Measurements from ENCODE around the gene EPSTI1.
A peak's percentile ranks its signal among the peaks of the same experiment; 100 is the strongest.
"Not testable (repeated sequence)": the region's sequence is repeated elsewhere in the genome, so short reads cannot be mapped to it uniquely, and the experiment has no call there.

The EPSTI1 gene

DNA sequence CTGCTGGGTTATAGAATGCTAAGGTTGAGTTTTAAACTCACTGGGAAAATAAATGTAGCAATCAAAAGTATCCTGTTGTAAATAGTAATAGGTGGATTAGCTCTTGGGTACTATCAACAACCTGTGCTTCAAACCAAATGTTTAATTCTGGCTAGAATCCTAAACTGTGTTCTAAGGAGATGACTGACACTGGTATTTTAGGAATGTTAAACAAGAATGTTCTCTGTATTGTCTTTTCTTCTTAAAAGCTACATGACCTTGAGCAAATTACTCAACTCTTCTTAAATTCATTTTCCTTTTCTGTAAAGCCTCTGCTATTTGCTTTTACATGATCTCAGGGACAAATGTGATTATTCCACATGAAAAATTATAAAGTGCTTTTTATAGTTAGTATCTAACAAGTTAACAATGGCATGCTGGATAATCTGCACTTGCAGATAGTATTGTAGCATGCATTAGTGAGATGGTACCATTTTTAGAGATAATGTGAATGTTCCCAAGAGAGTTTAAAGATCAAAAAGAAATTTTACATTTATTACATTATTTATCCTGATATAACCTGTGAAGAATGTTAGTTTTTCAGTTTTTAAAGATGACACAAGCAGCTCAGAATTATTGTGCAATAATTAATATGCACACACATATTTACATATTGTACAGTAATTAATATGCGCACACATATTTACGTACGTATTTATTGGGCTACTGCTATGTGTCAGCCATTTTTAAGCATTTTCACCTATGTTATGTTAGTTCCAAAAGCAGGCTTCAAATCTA is 13.6 kb upstream of the EPSTI1 start:
- DNase-seq: no peak

DNA sequence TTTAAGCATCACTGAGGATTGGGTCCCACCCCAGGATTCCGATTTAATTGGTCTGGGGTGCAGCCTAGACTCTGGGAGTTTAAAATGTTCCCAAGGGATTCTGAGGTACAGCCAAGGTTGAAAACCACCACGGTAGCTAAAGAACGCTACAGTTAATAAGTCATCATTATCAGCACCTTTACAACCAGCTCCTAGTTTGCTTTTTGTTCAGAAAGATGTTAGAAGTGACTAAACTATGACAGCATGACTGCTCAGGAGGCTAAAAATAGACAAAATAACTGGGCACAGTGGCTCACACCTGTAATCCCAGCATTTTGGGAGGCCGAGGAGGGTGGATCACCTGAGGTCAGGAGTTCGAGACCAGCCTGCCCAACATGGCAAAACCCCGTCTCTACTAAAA is 11.7 kb upstream of the EPSTI1 start:
- no peak for DNase-seq

DNA sequence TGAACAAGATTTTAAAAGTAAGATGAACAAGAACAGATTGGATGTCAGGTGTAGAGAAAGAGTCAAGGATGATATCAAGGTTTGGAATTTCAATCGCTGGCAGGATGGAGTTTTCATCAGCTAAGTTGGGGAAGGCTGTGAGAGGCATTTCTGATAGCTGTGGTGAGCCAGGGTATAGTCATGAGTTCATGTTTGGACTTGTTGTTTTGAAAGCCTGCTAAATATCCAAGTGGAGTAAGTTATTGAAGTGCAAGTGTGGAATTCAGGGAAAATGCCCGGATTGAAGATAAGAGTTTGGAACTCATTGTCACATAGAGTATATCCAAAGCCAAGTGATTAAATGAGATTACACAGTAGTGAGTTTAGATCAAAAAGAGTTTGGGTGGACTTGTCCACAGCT is 11.0 kb upstream of the EPSTI1 start:
- DNase-seq: no peak

DNA sequence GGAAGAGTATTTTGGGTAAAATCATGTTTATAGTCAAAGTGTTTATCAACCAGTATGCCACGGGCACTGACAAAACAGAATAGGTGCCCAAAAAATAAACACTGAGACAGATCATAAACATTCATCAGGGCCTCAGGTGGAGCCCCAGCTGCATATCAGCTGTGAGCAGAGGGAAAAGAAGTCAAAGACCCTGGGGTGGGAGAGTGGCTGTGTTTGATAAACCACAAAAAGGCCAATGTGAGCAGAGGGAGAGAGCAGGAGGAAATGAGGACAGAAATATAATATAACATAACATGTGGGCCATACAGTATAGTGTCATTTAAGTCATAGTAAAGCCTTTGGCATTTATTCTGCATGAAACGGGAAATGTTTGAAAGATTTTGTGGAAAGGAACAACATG is 10.0 kb upstream of the EPSTI1 start:
- no peak for DNase-seq

DNA sequence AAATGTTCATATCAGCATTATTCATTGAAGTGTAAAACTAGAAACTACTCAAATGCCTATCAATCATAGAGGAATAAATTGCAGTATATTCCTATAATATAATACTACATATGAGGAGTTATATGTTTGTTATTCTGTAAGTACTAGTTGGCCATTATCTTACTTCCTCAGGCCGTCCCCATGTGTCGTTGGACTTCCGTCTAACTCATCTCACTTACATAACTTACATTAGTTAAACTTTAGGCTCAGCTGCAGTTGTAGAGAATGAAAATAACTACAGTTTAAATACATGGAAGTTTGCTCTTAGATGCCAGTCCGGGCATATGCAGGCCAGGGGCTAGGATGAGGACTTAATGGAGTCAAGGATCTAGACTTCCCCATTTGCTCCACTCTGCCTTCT is 8.6 kb upstream of the EPSTI1 start:
- DNase-seq: no peak

DNA sequence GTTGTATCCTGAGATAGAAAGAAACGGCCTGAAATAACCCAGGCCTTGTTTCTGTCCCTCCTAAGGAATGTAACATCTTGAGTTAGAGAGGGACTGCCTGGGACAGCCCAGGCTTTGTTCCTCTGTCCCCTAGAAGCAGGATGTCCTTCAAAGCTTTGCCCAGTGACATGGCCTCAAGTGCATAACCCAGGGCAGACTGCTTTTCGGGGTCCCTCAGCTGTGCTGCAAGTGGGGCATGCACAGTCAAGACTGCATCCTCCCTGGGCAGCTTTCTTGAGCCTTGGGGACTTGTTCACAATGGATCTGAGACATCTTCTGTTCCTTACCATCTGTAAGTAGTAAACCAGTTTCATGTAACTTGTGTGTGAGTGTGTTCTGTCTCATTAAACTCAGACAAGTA is 7.5 kb upstream of the EPSTI1 start:
- no peak for DNase-seq

DNA sequence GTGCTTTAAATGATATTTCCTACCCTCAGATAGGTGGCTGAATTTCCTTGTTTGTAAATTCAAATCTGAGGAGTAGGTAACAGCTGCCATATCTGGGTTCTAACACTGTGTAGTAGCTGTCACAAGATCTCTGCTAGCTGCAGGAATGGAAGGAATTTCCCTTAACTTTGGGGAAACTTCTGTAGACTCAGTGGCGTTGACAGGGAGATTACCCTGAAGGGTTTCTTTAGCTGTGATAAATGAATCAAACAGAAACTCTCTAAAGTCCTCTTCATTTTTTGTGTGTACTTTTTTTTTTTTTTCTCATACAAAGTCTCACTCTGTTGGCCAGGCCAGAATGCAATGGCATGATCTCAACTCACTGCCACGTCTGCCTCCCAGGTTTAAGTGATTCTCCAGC is 5.3 kb upstream of the EPSTI1 start:
- no peak for DNase-seq

DNA sequence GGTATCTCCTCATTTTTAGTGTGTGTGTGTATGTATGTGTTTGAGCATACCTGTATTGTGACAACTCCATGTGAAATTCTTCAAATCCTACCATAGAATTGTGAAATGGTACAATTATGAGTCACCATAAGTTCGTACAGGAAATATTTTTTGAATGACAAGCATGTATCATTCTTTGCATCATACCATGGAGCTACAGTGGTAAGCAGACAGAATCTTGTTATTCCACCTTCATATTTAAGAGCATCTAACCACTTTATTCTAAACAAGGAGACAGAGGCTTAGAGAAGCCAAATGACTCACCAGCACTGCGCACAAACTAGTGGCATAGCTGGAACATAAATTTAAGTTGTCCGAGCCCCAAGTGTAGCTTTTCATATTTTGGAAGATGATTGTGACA is 4.5 kb upstream of the EPSTI1 start:
- DNase-seq: no peak

DNA sequence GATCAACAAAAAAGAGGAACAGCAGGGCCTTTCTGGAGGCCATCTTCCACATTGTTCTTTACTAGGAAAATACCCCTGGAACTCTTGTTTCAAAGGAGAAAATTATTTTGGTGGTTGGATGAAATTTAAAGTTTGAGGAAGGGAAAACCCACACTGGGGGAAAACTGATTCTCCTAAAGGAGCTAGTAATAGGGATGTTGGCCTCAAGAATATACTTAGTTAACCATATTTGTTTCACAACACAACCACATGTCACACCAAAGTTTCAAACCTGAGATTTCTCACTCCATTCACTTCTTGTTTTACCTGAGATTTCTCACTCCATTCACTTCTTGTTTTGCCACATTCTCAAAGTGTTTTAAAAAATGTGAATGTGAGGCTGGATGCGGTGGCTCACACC is 2.8 kb upstream of the EPSTI1 start:
- DNase-seq: no peak

DNA sequence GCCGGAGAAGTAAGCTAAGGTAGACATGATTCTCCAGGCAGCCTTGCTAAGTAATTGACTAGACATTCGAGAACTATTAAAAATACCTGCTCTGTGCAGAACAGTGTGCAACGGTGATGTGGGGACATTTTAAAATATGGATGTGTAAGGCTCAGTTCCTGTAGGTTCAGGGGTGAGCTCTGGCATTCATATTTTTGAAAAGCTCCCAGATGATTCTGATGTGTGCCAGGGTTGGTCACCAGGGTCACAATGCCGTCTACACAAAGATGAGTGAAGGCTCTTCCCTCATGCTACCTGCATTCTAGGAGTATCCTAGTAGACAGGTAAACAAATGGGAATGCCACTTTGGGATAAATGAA is 702 bp upstream of the EPSTI1 start:
- DNase-seq: no peak

DNA sequence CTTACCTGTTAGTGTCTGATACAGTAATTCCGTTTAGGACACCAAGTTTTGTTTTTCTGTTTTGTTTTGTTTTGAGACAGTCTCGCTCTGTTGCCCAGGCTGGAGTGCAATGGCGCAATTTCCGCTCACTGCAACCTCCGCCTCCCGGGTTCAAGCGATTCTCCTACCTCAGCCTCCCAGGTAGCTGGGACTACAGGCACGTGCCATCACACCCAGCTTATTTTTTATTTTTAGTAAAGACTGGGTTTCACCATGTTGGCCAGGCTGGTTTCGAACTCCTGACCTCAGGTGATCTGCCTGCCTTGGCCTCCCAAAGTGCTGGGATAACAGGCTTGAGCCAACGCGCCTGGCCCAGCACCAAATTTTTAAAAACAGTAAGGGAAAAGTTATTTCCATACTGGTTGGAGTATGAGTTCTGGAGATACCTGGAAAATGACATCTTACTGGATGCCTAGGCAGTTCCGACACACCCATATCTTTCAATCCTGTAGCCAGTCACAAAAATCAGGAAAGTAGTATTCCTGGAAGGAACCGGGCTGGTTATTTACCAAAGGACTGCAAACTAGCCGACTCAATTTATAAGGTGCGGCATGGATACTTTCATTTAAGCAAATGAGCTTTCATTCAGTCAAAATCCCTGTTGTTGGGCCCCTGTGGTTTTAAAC is 676 bp downstream of the EPSTI1 start:
- not testable (repeated sequence) for DNase-seq

DNA sequence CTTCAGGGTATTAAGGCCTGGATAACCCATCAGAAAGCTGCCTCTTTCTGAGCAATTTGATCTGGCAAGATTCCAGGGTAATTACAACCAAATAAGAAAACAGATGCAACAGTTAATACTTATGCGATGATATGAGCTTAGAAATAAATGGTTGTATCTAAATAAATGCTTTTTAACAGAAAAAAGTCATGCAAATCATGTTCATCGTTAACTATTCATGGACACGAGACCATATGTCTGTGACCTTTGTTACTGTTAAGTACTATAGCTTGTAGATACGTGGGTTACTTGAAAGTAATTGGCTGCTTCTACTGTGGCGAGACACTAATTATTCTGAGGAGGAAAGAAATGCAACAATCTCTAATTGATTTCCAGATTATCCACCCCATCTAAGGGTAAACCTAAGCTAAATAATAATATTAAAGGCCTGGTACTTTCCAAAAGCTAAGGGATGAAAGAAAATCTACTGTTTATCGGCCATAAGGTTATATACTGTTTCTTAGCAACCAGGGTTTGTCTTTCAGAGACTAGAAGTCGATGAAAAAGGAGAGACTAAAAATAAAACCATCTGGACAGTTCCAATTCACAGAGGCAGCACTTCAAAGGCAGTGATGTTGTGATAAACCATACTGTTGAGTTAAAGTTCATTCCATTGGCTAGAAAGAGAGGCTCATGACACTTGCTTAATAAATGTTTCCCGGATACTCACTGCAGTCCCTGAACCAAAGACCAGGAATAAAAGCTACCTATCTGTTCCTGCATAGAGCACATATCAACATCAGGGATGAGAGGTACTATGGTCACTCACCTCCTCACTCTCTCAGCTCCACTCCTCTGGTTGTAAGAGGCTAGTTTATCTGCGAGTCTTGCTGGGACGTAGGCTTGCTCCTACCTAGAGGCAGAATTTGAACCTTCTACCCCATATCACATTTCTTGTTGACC is 1.5 kb downstream of the EPSTI1 start:
- peak; percentile 6 for DNase-seq

DNA sequence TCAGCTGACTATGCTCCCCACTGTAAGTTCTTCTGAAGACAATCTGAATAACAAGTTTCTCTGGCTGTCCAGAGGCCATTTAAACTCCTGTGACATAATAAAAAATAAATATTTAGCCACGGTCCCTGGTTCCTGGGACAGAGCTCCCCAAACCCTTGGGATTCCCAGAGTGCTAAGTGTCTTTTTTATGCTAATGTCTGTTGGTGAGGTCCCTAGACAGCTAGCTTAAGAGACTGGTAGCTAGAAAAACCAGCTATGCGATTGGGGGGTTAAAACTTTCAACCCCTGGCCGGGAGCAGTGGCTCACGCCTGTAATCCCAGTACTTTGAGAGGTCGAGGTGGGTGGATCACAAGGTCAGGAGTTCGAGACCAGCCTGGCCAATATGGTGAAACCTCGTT is 5.9 kb downstream of the EPSTI1 start:
- no peak for DNase-seq

DNA sequence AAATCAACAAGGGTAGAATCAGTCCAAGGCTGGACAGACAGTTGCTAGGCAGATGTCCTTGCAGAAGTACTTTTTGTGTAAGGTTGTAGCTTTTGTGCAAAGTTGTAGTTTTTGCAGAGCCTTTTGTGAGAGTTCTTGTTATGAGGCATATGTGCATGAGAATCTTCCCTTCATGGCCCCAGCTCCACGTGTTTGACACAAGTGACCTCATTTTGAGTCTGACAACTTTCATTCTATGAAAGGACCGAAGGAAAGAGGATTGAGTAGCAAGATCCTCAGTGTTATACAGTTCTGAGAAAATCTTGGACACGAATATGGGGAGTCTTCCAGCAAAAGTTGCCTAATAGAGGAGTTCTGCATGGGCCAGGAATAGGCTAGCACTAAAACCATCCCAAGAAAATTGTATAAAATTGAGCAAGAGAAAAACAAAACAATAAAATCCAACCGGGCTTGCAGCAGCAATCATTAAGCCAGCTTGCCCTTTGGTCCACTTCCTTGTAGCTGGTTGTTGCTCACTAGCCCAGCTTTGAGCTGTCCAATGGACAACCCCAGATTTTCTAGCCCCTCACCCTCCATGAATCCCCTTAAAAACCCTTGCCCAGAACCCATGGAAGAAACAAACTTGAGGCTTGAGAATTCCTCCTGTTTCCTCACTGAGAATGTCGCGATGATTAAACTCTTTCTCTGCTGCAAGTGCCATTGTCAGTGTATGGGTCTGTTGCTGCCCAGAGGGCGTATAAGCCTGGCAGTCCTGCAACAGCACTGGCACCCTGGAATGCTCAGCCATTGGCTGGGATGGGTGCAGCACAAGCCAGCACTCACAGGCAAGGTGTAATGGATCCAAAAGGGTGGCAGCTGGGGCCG is 6.5 kb downstream of the EPSTI1 start:
- no peak for DNase-seq

DNA sequence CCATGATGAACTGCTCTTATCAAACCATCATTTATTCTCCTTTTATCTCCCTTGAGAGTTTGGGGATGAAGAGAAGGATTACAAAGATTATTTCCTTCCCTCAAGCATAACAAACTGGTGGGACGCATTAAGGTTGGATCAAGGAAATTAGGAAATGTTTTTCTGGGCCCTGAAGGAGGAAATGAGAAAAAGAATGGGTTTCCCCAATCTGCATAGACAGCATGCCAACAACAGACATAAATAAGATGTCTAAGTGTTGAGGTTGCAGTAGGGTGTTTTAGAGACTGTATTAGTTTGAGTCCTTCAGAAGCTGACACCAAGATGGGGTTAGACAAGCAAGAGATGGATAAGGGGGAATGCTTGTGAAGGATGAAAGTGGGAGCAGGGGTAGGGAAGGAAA is 7.3 kb downstream of the EPSTI1 start:
- DNase-seq: no peak

DNA sequence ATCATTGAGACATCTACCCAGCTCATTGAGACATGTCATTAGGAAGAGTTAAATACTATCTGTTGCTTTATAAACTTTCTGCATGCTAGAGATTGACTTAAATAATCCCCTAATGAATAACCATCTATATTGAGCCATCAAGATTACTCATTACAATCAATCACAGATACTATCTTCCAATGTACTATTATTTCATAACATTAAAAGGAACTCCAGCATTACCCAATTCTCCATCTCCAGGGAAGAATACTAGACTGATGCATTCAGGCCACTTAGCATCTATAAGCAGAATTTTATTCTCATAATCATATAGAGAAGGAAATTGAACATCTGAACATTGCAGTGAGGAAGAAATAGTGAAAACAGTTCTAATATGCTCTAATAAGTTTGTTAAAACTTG is 8.0 kb downstream of the EPSTI1 start:
- no peak for DNase-seq

DNA sequence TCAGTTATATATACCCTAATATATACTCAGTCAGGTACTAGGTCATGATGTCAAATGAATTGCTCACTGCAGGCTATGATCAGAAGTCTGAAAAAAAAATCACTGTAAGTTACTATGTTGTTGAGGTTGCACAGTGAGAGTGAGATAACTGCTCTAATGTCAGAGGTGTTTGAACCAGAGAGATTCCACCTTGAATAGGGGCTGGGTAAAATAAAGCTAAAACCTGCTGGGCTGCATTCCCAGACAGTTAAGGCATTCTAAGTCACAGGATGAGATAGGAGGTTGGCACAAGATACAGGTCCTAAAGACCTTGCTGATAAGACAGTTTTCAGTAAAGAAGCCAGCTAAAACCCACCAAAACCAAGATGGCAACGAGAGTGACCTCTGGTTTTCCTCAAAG is 10.2 kb downstream of the EPSTI1 start:
- no peak for DNase-seq

DNA sequence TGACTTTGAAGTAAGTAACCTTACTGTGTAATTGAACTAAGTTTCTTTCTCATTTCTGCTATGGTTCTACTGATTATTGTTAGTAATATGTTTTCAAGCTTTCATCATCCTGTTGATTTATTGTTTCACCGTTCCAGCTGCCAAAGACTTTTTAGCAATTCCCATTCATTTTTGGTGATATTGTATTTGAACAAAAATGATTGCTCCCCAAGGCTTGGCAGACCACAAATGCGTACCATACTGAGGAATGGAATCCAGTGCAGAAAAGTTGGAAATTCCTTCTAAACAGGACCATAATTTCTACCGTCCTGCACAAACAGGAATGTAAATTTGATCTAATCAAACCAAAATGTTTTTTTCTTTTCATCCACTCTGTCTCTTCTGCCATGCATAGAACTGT is 10.7 kb downstream of the EPSTI1 start:
- DNase-seq: no peak

DNA sequence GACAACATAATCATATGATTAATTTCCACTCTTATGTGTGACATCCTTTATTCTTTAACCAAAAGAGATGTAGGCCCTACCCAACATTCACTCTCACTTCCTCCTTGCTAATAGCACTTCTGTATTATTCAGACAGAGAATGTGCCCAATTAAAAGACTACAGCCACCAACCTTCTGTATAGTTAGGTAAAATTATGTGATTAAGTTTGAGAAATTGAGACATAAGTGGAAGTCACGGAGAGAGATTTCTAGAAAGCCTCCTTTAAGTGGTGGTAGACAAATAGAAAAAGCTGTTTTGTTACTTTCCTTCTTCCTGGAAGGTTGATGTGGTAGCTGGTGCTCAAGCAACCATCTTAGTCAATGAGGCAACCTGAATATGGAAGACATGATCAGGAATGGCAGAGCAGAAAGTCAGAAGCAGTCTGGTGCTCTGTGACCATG is 14.8 kb downstream of the EPSTI1 start:
- no peak for DNase-seq

DNA sequence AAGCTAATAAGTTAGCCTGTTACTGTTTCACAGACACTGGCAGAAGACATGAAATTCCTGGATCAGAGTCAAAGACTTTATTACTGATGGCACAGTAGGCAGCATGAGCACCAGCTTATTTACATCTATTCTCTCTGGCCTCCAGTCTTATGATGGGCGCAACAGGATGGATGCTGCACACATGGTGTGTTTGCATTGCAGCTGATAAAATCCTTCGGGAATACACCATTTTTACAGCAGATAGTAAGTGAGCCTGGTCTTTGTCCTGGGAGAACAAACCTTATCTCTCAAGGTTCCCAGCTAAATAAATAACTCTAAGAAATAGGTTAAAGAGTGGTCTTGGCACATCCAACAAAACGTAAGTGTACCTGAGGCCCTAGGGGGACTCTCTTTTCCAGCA is 16.0 kb downstream of the EPSTI1 start:
- no peak for DNase-seq

DNA sequence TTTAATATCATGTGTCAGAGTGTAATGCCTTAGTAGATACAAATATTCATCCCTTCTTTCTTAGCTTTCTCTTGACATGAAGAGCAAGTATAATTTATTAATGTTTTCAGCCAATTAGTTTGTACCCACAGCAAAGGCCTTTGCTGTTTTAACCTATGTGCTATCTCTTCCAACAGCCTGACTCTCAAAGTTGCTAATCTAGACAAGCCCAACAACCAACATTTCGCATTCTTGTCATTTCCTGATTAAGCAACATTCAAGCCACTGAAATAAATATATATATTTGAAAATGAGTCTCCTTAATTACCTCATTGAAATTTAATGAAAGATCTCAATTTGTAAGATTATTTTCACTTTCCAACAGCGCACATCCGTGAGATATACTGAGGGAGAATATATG is 18.5 kb downstream of the EPSTI1 start:
- no peak for DNase-seq

DNA sequence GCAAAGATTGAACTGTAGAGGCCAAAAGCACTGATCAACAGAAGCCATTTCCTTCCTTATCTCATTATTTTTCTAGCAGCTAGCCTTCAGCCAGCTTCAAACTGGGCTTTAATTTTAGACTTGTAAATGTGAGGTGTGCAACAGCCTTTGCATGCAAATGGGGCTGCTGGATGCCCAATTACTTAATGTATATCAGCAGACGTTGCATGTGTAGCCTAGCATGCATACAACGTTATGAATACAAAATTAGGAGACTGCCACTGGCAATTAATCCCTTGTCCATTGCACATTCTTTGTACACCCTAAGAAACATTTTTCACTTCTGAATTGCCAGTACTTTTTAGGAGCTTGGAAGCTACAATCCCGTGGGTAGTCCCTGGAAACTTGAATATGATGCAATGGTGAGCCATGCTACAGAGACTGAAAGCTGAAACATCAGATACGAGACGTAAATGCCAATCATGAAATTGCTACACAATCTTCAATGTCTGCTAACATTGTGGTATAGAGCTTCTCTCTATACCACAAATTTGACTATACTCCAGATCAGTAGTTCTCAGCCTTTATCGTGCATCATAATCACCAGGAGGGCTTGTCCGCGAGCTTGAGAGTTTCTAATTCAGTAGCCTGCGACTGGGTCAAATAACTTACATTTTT is 20.2 kb downstream of the EPSTI1 start:
- no peak for DNase-seq

All from NCI-H2171 (cell line).